K562 (cell line): ENCODE results near the gene PIP5KL1. TPM values are rescaled to one million over a fixed set of nuclear protein-coding genes. Genes with fewer than 3 reads are reported as not detected.

Experiments used
- BCOR ChIP-seq: fragments of 450-650 bp; IDR thresholded peaks from 2 replicates; pipeline ENCODE4 v1.6.1; 2016
- CHD1 ChIP-seq: fragments of 200-600 bp; sonication (generic); IDR thresholded peaks from one replicate; pipeline ENCODE4 v1.6.1; 2012; ENCODE audit warnings: mild to moderate bottlenecking, moderate library complexity, low read length, inconsistent platforms
- CHD2 ChIP-seq: IDR thresholded peaks from 2 replicates; pipeline ENCODE4 v1.6.1; 2011; ENCODE audit warnings: low read depth, low read length
- CSDE1 ChIP-seq, 2 experiments: fragments of 450-650 bp; IDR thresholded peaks; 2 replicates each; pipeline ENCODE4 v1.6.1; 2016; ENCODE audit warnings: mild to moderate bottlenecking in 1 of 2
- CTCF ChIP-seq, 3 experiments: IDR thresholded peaks in 2 of 3; conservative IDR thresholded peaks in 1 of 3; 2 replicates each; pipeline ENCODE4 v1.5.1; 2011 to 2012; ENCODE audit warnings: low read length in 3 of 3, mild to moderate bottlenecking in 3 of 3, control low read depth in 2 of 3, improper control_type of control experiment in 1 of 3, inconsistent platforms in 1 of 3, low read depth in 1 of 3, mixed read lengths in 1 of 3, moderate library complexity in 1 of 3; ENCODE audit not compliant: insufficient read depth in 2 of 3
- EHMT2 ChIP-seq: fragments of 450-650 bp; IDR thresholded peaks from 2 replicates; pipeline ENCODE4 v1.6.1; 2018; ENCODE audit warnings: antibody characterized with exemption
- FOXM1 ChIP-seq, 2 experiments: fragments of 450-650 bp in 1 of 2; sonication (generic) in 1 of 2; formaldehyde crosslinking in 1 of 2; IDR thresholded peaks; 2 replicates each; pipeline versions ENCODE4 v1.6.1 to v1.9.0; 2017 to 2022; ENCODE audit warnings: low read depth in 2 of 2, mild to moderate bottlenecking in 2 of 2, missing genetic modification reagents in 1 of 2, moderate library complexity in 1 of 2
- GTF2E2 ChIP-seq: fragments of 200-800 bp; sonication (Bioruptor generic); IDR thresholded peaks from 2 replicates; pipeline ENCODE4 v1.6.1; 2016; ENCODE audit warnings: missing genetic modification characterization, missing compliant biosample characterization
- HMG20B ChIP-seq: fragments of 250-450 bp; sonication (Bioruptor Pico); IDR thresholded peaks from 2 replicates; pipeline ENCODE4 v1.5.0; 2021; ENCODE audit warnings: mild to moderate bottlenecking
- MAFF ChIP-seq: IDR thresholded peaks from 2 replicates; pipeline ENCODE4 v1.6.1; 2012; ENCODE audit warnings: low read length, improper control_type of control experiment
- NCOA2 ChIP-seq, 2 experiments: fragments of 450-650 bp; IDR thresholded peaks; 2 replicates each; pipeline ENCODE4 v1.6.1; 2018; ENCODE audit warnings: mild to moderate bottlenecking in 2 of 2, moderate library complexity in 1 of 2; ENCODE audit not compliant: partially characterized antibody in 2 of 2
- PHB ChIP-seq: fragments of 250-450 bp; sonication (Bioruptor Pico); IDR thresholded peaks from 2 replicates; pipeline ENCODE4 v1.5.0; 2021
- POLR2AphosphoS2 ChIP-seq: IDR thresholded peaks from 2 replicates; pipeline ENCODE4 v1.6.1; 2012; ENCODE audit warnings: low read length, improper control_type of control experiment
- SAFB2 ChIP-seq: fragments of 200-400 bp; formaldehyde crosslinking; IDR thresholded peaks from 2 replicates; pipeline ENCODE4 v1.6.1; 2018; ENCODE audit warnings: borderline replicate concordance, low read length, low read depth, moderate library complexity; ENCODE audit not compliant: severe bottlenecking
- SAP30 ChIP-seq: fragments of 200-600 bp; sonication (generic); IDR thresholded peaks from 2 replicates; pipeline ENCODE4 v1.6.1; 2012; ENCODE audit warnings: borderline replicate concordance, low read depth, mild to moderate bottlenecking, moderate library complexity, low read length, control low read depth, inconsistent platforms; ENCODE audit not compliant: insufficient read depth, poor library complexity, severe bottlenecking
- SNIP1 ChIP-seq: fragments of 450-650 bp; IDR thresholded peaks from 2 replicates; pipeline ENCODE4 v1.7.1; 2017; ENCODE audit warnings: low read depth, mild to moderate bottlenecking
- SNRNP70 ChIP-seq: fragments of 200-400 bp; formaldehyde crosslinking; optimal IDR thresholded peaks from 2 replicates; pipeline ENCODE3; 2017; ENCODE audit warnings: low read depth, low read length
- SUPT5H ChIP-seq: fragments of 450-650 bp; IDR thresholded peaks from 2 replicates; pipeline ENCODE4 v1.6.1; 2016
- ZNF311 ChIP-seq: fragments of 250-450 bp; sonication (Bioruptor Pico); IDR thresholded peaks from 2 replicates; pipeline ENCODE4 v1.4.0; 2020; ENCODE audit warnings: mild to moderate bottlenecking, moderate library complexity
- polyA plus RNA-seq, 8 experiments: library from polyadenylated mRNA; depleted of rRNA in 4 of 8; stranded (reverse) in 5 of 8; unstranded in 3 of 8; fragments of >200 nt; fragmentation: Nextera tagmentation in 2 of 8; fragmentation: Illumina TruSeq in 1 of 8; extraction: Ambion mirVana in 2 of 8; extraction: Trizol in 1 of 8; gene quantifications; 2 replicates each; pipeline versions ENCODE4 v1.2.1 to v1.2.3, GENCODE V29; 2011 to 2014; ENCODE audit warnings: inconsistent platforms in 1 of 8, missing spikeins in 1 of 8
- total RNA-seq, 7 experiments: library from RNA; depleted of rRNA in 6 of 7; stranded (reverse); fragments of >200 nt in 6 of 7; fragmentation: Illumina TruSeq in 2 of 7; extraction: Trizol in 2 of 7; gene quantifications; 2 replicates each; pipeline versions ENCODE4 v1.2.1 to v1.2.3, GENCODE V29; 2011 to 2021; ENCODE audit warnings: low replicate concordance in 1 of 7
- TF ChIP-seq, protein P1 (sequence below): IDR thresholded peaks from 2 replicates; pipeline ENCODE4 v1.6.1; 2011; ENCODE audit warnings: borderline replicate concordance, low read depth, mild to moderate bottlenecking, moderate library complexity, low read length; ENCODE audit not compliant: insufficient read depth, poor library complexity, severe bottlenecking
- TF ChIP-seq, protein P2 (sequence below), 2 experiments: fragments of 450-650 bp; conservative IDR thresholded peaks; 2 replicates each; pipeline ENCODE4 v1.6.1; 2017; ENCODE audit warnings: mild to moderate bottlenecking in 2 of 2, moderate library complexity in 2 of 2
- TF ChIP-seq, protein P3 (sequence below): fragments of 450-650 bp; IDR thresholded peaks from 2 replicates; pipeline ENCODE4 v1.6.1; 2016; ENCODE audit warnings: borderline replicate concordance

PIP5KL1 gene
- total and polyA plus RNA-seq, 9 of the 15 experiments (the other 6 are each of a cell fraction or from before 2014, with no cell fraction given): 0.18 to 4.8 (median 1.2) TPM

- TF ChIP-seq, protein P1, sequence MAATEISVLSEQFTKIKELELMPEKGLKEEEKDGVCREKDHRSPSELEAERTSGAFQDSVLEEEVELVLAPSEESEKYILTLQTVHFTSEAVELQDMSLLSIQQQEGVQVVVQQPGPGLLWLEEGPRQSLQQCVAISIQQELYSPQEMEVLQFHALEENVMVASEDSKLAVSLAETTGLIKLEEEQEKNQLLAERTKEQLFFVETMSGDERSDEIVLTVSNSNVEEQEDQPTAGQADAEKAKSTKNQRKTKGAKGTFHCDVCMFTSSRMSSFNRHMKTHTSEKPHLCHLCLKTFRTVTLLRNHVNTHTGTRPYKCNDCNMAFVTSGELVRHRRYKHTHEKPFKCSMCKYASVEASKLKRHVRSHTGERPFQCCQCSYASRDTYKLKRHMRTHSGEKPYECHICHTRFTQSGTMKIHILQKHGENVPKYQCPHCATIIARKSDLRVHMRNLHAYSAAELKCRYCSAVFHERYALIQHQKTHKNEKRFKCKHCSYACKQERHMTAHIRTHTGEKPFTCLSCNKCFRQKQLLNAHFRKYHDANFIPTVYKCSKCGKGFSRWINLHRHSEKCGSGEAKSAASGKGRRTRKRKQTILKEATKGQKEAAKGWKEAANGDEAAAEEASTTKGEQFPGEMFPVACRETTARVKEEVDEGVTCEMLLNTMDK: peak; percentile 34
- TF ChIP-seq NCOA2 (IDR thresholded peaks at IDR 0.05; ENCODE audit: partially characterized antibody in 2 of 2) (no peak), HMG20B (CRISPR knock-in tag) (no peak), FOXM1 (IDR thresholded peaks at IDR 0.05; ENCODE audit: low read depth) (no peak), FOXM1 (CRISPR knock-in tag; IDR thresholded peaks at IDR 0.05; ENCODE audit: low read depth) (no peak), SNRNP70 (no peak), SNIP1 (no peak), MAFF (no peak), CHD2 (no peak), CHD1 (no peak), SUPT5H (0 out of 2 replicates have a peak, but pooled peaks have one; percentile 20), GTF2E2 (tag) (no peak), CTCF (IDR thresholded peaks at IDR 0.05 in 2 of 3, conservative IDR thresholded peaks at IDR 0.05 in 1 of 3; ENCODE audit: insufficient read depth in 2 of 3, low read depth in 1 of 3, low read length in 3 of 3) (peak; percentile 22 to 36 (median 30); a peak in 4 of 6 replicates), ZNF311 (CRISPR knock-in tag) (no peak), CSDE1 (IDR thresholded peaks at IDR 0.05) (no peak), PHB (no peak), SAP30 (no peak), EHMT2 (no peak), POLR2AphosphoS2 (0 out of 2 replicates have a peak, but pooled peaks have one; percentile 29), SAFB2 (no peak), BCOR (no peak)
- TF ChIP-seq, protein P2, sequence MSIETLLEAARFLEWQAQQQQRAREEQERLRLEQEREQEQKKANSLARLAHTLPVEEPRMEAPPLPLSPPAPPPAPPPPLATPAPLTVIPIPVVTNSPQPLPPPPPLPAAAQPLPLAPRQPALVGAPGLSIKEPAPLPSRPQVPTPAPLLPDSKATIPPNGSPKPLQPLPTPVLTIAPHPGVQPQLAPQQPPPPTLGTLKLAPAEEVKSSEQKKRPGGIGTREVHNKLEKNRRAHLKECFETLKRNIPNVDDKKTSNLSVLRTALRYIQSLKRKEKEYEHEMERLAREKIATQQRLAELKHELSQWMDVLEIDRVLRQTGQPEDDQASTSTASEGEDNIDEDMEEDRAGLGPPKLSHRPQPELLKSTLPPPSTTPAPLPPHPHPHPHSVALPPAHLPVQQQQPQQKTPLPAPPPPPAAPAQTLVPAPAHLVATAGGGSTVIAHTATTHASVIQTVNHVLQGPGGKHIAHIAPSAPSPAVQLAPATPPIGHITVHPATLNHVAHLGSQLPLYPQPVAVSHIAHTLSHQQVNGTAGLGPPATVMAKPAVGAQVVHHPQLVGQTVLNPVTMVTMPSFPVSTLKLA (conservative IDR thresholded peaks at IDR 0.05): no peak
- TF ChIP-seq, protein P3, sequence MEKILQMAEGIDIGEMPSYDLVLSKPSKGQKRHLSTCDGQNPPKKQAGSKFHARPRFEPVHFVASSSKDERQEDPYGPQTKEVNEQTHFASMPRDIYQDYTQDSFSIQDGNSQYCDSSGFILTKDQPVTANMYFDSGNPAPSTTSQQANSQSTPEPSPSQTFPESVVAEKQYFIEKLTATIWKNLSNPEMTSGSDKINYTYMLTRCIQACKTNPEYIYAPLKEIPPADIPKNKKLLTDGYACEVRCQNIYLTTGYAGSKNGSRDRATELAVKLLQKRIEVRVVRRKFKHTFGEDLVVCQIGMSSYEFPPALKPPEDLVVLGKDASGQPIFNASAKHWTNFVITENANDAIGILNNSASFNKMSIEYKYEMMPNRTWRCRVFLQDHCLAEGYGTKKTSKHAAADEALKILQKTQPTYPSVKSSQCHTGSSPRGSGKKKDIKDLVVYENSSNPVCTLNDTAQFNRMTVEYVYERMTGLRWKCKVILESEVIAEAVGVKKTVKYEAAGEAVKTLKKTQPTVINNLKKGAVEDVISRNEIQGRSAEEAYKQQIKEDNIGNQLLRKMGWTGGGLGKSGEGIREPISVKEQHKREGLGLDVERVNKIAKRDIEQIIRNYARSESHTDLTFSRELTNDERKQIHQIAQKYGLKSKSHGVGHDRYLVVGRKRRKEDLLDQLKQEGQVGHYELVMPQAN: no peak
Observed at GRCh38 chr9:127934248-127934647, 3.7 kb upstream of the PIP5KL1 start (continued).
